Measurements from ENCODE around the gene RSPO1.

The RSPO1 gene

DNA sequence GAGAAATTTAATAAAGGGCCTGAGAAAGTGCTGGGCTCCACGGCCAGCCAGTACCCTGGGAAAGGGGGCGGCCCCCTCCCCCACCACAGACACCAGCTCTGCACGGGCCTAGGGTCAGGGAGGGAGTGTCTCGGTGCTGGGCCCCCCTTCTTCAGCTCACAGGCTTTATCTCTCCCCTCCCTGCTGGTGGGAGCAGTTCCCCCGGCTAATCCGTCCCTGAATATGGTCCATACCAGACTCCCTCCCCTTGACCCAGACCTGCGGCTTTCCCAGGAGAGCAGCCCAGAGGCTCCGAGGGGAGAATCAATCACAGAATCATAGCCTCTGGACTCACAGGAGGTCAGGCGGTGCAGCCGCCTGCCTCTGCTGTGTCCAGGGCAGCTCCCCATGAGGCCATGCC lies 26.0 kb upstream of the RSPO1 start:
- H3K36me3 ChIP-seq (replicated peaks) = no peaks in the 10 kb centered on the region
- no peak overlapping the region for H3K4me3 ChIP-seq (ENCODE audit: low read depth, low read length)
- in situ Hi-C loops (cut with HindIII; ENCODE audit: low pct_ligation_motif_present, low sequenced_read_pairs) = no loop called here
- H3K27ac ChIP-seq = no peak overlapping the region
- peaks cover 31% of the 10 kb centered on the region for H3K27me3 ChIP-seq (replicated peaks)
- no peak for DNase-seq
- TF ChIP-seq, protein P1, sequence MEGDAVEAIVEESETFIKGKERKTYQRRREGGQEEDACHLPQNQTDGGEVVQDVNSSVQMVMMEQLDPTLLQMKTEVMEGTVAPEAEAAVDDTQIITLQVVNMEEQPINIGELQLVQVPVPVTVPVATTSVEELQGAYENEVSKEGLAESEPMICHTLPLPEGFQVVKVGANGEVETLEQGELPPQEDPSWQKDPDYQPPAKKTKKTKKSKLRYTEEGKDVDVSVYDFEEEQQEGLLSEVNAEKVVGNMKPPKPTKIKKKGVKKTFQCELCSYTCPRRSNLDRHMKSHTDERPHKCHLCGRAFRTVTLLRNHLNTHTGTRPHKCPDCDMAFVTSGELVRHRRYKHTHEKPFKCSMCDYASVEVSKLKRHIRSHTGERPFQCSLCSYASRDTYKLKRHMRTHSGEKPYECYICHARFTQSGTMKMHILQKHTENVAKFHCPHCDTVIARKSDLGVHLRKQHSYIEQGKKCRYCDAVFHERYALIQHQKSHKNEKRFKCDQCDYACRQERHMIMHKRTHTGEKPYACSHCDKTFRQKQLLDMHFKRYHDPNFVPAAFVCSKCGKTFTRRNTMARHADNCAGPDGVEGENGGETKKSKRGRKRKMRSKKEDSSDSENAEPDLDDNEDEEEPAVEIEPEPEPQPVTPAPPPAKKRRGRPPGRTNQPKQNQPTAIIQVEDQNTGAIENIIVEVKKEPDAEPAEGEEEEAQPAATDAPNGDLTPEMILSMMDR (IDR thresholded peaks at IDR 0.05; ENCODE audit: low read depth, low read length, missing control alignments) = no peak

DNA sequence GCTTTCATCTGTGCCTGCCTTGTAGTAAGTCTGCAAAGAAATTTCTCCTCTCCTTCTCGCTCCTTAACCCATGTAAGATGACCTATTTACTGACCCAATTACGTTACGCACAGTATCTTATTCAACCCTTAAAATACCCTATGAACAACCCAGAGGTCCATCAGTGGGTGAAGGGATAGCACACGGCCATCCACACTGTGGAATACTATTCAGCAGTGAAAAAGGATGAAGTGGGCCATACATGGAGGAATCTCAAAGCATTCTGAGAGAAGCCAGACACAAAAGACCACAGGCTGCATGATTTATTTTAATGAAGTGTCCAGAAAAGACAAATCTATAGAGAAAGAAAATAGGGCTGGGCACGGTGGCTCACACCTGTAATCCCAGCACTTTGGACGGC lies 23.8 kb upstream of the RSPO1 start:
- H3K27ac ChIP-seq = no peak overlapping the region
- H3K36me3 ChIP-seq (replicated peaks) = no peaks in the 10 kb centered on the region
- peaks cover 30% of the 10 kb centered on the region for H3K27me3 ChIP-seq (replicated peaks)
- in situ Hi-C loops (cut with HindIII; ENCODE audit: low pct_ligation_motif_present, low sequenced_read_pairs) = no loop called here
- TF ChIP-seq, protein P1 (IDR thresholded peaks at IDR 0.05; ENCODE audit: low read depth, low read length, missing control alignments) = no peak
- no peak for DNase-seq
- no peak overlapping the region for H3K4me3 ChIP-seq (ENCODE audit: low read depth, low read length)

DNA sequence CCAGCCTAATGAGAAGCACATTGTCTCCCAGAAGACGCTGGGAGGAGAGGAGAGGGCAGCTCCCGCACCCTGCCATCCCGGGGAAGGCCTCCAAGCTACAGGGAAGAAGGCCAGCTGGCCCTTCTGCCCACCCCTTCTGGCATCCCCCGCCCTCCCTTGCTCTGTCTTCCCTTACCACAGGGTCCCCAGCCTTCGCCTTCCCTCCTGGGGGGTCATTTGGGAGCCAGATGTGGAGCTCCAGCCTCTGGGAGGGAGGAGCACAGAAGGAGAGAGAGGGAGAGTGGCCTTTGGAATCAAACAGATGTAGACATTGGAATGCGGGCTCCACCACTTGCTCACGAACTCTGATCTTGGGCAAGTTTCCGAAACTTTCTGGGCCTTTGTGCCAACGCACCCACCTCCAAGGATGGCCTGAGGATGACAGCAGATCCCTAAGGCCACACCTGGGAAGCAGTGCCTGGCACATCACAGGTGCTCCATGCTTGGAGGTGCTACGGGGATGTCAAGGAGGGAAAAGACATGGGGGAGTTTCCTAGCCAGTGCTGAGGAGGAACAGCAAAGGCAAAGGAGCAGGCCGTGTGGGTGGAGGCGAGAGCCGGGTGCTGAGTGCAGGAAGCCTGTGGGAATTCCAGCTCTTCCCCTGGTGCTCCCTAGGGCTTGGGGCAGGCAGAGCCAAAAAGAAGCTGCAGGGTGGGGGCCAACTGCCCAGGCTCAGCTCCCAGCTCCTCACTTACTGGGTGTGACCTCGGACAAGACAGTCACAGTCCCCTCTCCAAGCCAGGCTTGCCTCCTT lies 23.1 kb upstream of the RSPO1 start:
- H3K36me3 ChIP-seq (replicated peaks) = no peaks in the 10 kb centered on the region
- no peak overlapping the region for H3K27ac ChIP-seq
- in situ Hi-C loops (cut with HindIII; ENCODE audit: low pct_ligation_motif_present, low sequenced_read_pairs) = no loop called here
- TF ChIP-seq, protein P1 (IDR thresholded peaks at IDR 0.05; ENCODE audit: low read depth, low read length, missing control alignments) = no peak
- H3K4me3 ChIP-seq (ENCODE audit: low read depth, low read length) = no peak overlapping the region
- DNase-seq = no peak
- H3K27me3 ChIP-seq (replicated peaks) = peaks cover 28% of the 10 kb centered on the region

DNA sequence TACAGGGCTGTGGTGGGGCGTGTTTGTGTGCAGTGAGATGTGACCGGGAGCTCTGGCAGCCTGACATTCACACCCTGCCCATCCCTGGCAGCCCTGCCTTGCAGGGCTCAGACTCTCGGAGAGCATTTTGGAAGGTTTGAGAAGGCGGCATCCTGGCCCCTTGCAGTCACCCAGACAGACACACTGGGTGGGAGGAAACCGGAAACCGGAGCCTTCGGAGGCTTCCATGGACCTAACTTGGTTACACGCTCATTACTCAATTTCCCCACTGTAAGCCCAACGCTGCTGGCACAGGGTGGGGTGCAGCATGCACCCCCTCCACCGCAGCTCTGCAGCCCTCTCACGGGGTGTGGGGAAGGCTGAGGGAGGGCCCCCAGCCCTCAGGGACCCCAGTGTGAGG lies 22.2 kb upstream of the RSPO1 start:
- peaks cover 32% of the 10 kb centered on the region for H3K27me3 ChIP-seq (replicated peaks)
- in situ Hi-C loops (cut with HindIII; ENCODE audit: low pct_ligation_motif_present, low sequenced_read_pairs) = no loop called here
- H3K4me3 ChIP-seq (ENCODE audit: low read depth, low read length) = no peak overlapping the region
- DNase-seq = no peak
- no peaks in the 10 kb centered on the region for H3K36me3 ChIP-seq (replicated peaks)
- TF ChIP-seq, protein P1 (IDR thresholded peaks at IDR 0.05; ENCODE audit: low read depth, low read length, missing control alignments) = no peak
- H3K27ac ChIP-seq = no peak overlapping the region

DNA sequence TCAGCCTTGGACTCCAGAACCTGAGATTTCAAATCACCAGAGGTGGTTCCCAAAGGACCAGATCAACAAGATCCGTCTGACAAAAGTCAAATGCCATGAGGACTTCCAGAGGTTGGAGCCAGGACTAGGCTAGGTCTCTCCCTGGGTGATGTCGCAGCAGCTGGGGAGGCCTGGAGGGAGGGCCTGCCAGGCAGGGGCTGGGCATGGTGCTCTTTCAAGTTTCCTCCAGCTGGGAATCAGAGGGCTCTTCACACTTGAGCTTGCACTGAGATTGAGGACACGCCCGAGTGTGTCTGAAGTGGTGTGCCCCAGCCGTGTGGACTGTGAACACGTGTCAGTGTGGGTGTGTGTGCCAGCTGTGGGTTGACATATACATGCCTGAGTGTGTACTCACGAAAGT lies 21.3 kb upstream of the RSPO1 start:
- peaks cover 33% of the 10 kb centered on the region for H3K27me3 ChIP-seq (replicated peaks)
- in situ Hi-C loops (cut with HindIII; ENCODE audit: low pct_ligation_motif_present, low sequenced_read_pairs) = no loop called here
- TF ChIP-seq, protein P1 (IDR thresholded peaks at IDR 0.05; ENCODE audit: low read depth, low read length, missing control alignments) = no peak

DNA sequence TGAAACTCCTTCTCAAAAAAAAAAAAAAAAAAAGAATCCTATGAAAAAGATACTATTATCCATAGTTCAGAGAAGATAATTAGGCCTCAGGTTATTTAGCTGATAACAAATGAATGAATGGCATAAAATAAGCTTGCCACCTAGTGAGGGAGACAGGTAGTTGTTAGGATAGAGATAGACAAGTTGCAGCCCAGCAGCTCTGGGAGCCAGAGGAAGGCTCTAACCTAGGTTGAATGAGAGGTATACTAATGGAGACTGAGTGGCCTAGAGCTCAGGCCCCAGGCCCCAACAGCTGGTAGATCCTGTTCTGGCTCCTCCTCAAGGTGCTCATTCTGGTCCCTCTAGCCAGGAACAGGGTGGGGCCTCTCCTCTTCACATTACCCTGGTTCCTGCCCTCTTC lies 20.6 kb upstream of the RSPO1 start:
- peaks cover 27% of the 10 kb centered on the region for H3K27me3 ChIP-seq (replicated peaks)
- TF ChIP-seq, protein P1 (IDR thresholded peaks at IDR 0.05; ENCODE audit: low read depth, low read length, missing control alignments) = no peak
- H3K4me3 ChIP-seq (ENCODE audit: low read depth, low read length) = no peak overlapping the region
- in situ Hi-C loops (cut with HindIII; ENCODE audit: low pct_ligation_motif_present, low sequenced_read_pairs) = no loop called here
- no peak overlapping the region for H3K27ac ChIP-seq
- no peaks in the 10 kb centered on the region for H3K36me3 ChIP-seq (replicated peaks)
- DNase-seq = no peak

More for the DNA sequence above, 21.3 kb upstream of the RSPO1 start:
- Histone ChIP-seq H3K36me3 (replicated peaks) (no peaks in the 10 kb centered on the region), H3K4me3 (ENCODE audit: low read depth, low read length) (no peak overlapping the region), H3K27ac (no peak overlapping the region)
- DNase-seq = no peak
